ENCODE results near the gene HEATR9.

GRCh38 chr17:35846055-35846809, 22.5 kb downstream of the HEATR9 start:
- TF ChIP-seq CTCF (IDR thresholded peaks at IDR 0.05; ENCODE audit: low read length): no peak
- TF ChIP-seq EZH2 (optimal IDR thresholded peaks at IDR 0.05; ENCODE audit: low read depth, low read length): no peak

Measured in MM.1S (cell line).